Skeletal muscle tissue (tissue), 4 donors: ENCODE measurements around the gene FTO. TPM values are rescaled to one million over a fixed set of nuclear protein-coding genes. Genes with fewer than 3 reads are reported as not detected.

Experiments used
- H3K27ac ChIP-seq: one replicate; pipeline ENCODE4 v1.7.0; 2013; ENCODE audit warnings: mild to moderate bottlenecking, low read depth, low read length, inconsistent platforms
- H3K27me3 ChIP-seq, 3 donors: one replicate each; pipeline ENCODE4 v1.7.0; 2013; ENCODE audit warnings: low read length in 3 of 3; ENCODE audit not compliant: control insufficient read depth in 3 of 3, insufficient read depth in 3 of 3
- H3K36me3 ChIP-seq, 3 donors: one replicate each; pipeline ENCODE4 v1.7.0; 2013; ENCODE audit warnings: low read length in 3 of 3; ENCODE audit not compliant: control insufficient read depth in 3 of 3, insufficient read depth in 3 of 3
- H3K4me1 ChIP-seq, 3 donors: one replicate each; pipeline ENCODE4 v1.7.0; 2013; ENCODE audit warnings: low read length in 3 of 3, mild to moderate bottlenecking in 3 of 3; ENCODE audit not compliant: control insufficient read depth in 3 of 3, insufficient read depth in 3 of 3
- H3K4me3 ChIP-seq, 3 donors: one replicate each; pipeline ENCODE4 v1.7.0; 2013; ENCODE audit warnings: low read length in 3 of 3
- H3K9ac ChIP-seq, 3 donors: one replicate each; pipeline ENCODE4 v1.7.0; 2013; ENCODE audit warnings: low read length in 3 of 3, mild to moderate bottlenecking in 3 of 3, moderate library complexity in 2 of 3, low read depth in 1 of 3
- H3K9me3 ChIP-seq, 3 donors: one replicate each; pipeline ENCODE4 v1.7.0; 2013; ENCODE audit warnings: low read length in 3 of 3; ENCODE audit not compliant: control insufficient read depth in 3 of 3
- total RNA-seq: library from RNA; depleted of rRNA; stranded (reverse); fragments of >200 nt; gene quantifications from one replicate; pipeline ENCODE4 v1.2.3, GENCODE V29; 2014
- donor health status: Osteomylitis.

Gene FTO
- total RNA-seq, 1 donor from 2014 or later, result 37.1 TPM

- no peaks in the 10 kb centered on the region for H3K4me1 ChIP-seq
- H3K27ac ChIP-seq, result no peak overlapping the region
- H3K27me3 ChIP-seq, result no peaks in the 10 kb centered on the region
- H3K9ac ChIP-seq, result no peak overlapping the region
- H3K36me3 ChIP-seq, result no peaks in the 10 kb centered on the region
- no peak overlapping the region for H3K4me3 ChIP-seq
- H3K9me3 ChIP-seq, result no peaks in the 10 kb centered on the region
Observed at GRCh38 chr16:54102888-54103866, 399.2 kb downstream of the FTO start.

DNA sequence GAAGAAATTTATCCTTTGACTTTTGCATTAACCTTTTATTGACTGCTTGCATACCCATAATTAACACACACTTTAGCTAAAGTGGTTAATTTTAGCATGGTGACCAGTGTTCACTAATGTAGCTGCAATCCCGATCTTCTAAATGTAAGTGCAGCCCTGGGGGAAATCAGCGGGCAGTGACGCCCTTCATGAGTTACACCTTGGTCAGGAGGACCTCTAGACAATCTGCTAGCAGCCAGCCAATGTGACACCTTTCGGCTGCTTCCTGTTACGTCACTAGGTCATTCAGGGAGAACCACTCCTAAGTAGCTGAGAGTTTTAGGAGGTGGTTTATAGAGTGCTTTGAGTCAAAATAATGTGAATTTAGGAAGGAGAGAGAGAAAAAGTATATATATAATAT lies 402.1 kb downstream of the FTO start:
- Histone ChIP-seq H3K4me1 (no peaks in the 10 kb centered on the region), H3K27ac (no peak overlapping the region), H3K27me3 (no peaks in the 10 kb centered on the region), H3K4me3 (no peak overlapping the region), H3K9me3 (no peaks in the 10 kb centered on the region), H3K9ac (no peak overlapping the region), H3K36me3 (no peaks in the 10 kb centered on the region)

DNA sequence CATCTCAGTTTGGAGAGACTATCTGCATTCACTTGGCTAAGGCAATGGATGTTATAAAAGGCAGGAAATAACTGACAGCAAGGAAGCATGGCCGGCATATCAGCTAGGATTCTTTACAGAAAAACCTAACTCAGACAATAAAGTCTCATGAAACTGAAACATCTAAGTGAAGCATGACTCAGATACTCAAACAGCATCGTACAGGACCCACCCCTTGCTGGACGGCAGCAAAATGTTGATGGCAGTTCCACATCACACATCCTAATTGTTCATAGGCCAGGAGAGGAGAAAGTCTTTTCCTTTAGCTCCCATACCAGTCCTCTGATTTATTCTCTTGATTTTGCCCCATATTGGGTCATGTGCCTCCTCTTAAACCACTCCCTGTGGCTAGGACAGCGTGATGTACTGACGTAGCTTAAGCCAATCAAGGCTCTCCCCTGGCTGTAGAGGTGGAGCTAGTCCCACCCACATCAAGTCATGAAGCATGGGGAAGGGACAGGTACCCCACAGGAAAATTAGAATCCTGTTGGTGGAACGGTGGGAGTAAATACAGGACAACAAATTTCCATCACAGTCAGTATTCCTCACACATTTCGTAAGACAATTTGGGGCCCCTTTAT lies 403.7 kb downstream of the FTO start:
- H3K36me3 ChIP-seq, result peaks cover 2 to 11% (median 10%) of the 10 kb centered on the region in 3 donors
- H3K9ac ChIP-seq, result no peak overlapping the region
- H3K27ac ChIP-seq, result no peak overlapping the region
- H3K4me1 ChIP-seq, result no peaks in the 10 kb centered on the region
- H3K9me3 ChIP-seq, result no peaks in the 10 kb centered on the region
- no peaks in the 10 kb centered on the region for H3K27me3 ChIP-seq
- H3K4me3 ChIP-seq, result no peak overlapping the region

DNA sequence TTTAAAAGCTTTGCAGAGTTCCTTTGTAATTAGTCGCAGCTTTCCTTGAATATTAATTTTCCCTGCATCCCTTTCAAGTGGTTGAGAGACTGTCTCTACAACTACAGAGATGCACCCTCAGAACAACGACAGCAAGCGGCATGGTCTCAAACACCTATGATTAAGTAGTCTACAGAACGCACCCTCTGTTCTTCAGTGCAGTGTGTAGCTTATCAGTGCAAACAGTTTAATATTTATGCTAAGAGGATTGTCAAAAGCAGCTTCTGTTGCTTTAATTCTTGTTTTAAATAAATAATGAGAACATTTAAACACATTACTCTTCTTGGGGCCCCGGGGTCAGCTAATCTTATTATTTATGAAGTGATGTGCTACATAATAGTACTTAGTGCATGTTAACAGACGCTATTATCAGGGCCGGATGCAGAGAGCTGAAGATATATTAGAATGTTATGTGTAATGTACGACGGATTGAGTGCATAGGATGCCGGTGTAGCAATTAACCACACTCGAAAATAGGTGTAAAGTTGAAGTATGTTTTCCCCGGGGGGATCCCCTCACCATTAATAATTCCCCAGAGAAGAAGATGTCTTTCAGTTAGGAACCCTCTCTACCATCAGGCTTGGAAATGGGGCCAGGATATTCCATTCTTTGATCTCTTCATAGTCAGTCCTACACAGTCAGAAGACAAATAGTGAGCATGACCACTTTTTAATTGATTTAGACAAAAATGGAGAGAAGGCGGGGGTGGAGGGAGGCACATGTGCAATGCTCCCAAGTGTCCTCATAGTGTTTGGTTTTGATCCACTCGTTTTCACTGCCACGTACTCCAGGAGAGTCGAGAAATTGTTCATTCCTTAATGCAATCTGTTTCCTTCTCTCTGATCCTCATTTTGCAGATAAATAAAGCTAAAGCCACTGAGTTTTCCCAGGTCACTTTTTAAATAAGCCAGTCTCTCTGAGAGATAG lies 406.3 kb downstream of the FTO start:
- no peaks in the 10 kb centered on the region for H3K9me3 ChIP-seq
- H3K36me3 ChIP-seq, result peaks cover 11 to 20% (median 15%) of the 10 kb centered on the region in 3 donors
- H3K27me3 ChIP-seq, result no peaks in the 10 kb centered on the region
- H3K4me1 ChIP-seq, result no peaks in the 10 kb centered on the region
- no peak overlapping the region for H3K27ac ChIP-seq
- no peak overlapping the region for H3K9ac ChIP-seq
- no peak overlapping the region for H3K4me3 ChIP-seq

- Histone ChIP-seq H3K4me3 (no peak overlapping the region), H3K27ac (no peak overlapping the region), H3K36me3 (peaks cover 11 to 20% (median 15%) of the 10 kb centered on the region in 3 donors), H3K9me3 (no peaks in the 10 kb centered on the region), H3K4me1 (no peaks in the 10 kb centered on the region), H3K9ac (no peak overlapping the region), H3K27me3 (no peaks in the 10 kb centered on the region)
Observed at GRCh38 chr16:54112451-54113206, 408.7 kb downstream of the FTO start.

- Histone ChIP-seq H3K27ac (no peak overlapping the region), H3K4me1 (no peaks in the 10 kb centered on the region), H3K9ac (no peak overlapping the region), H3K4me3 (no peak overlapping the region), H3K9me3 (no peaks in the 10 kb centered on the region), H3K27me3 (no peaks in the 10 kb centered on the region), H3K36me3 (peaks cover 11 to 20% (median 15%) of the 10 kb centered on the region in 3 donors)
Observed at GRCh38 chr16:54115558-54115957, 411.6 kb downstream of the FTO start.

- Histone ChIP-seq H3K4me3 (no peak overlapping the region), H3K9me3 (no peaks in the 10 kb centered on the region), H3K36me3 (peaks cover 11 to 20% (median 15%) of the 10 kb centered on the region in 3 donors), H3K27me3 (no peaks in the 10 kb centered on the region), H3K27ac (no peak overlapping the region), H3K4me1 (no peaks in the 10 kb centered on the region), H3K9ac (no peak overlapping the region)
Observed at GRCh38 chr16:54116124-54116655, 412.2 kb downstream of the FTO start.

GRCh38 chr16:54118846-54119245 lies 414.9 kb downstream of the FTO start:
- H3K27ac ChIP-seq, result no peak overlapping the region
- H3K36me3 ChIP-seq, result peaks cover 3 to 4% (median 3%) of the 10 kb centered on the region in 3 donors
- H3K9me3 ChIP-seq, result no peaks in the 10 kb centered on the region
- H3K4me3 ChIP-seq, result no peak overlapping the region
- no peak overlapping the region for H3K9ac ChIP-seq
- H3K4me1 ChIP-seq, result no peaks in the 10 kb centered on the region
- H3K27me3 ChIP-seq, result no peaks in the 10 kb centered on the region
